ENCODE results near the gene LGALS4.
"Not testable (repeated sequence)": the region's sequence is repeated elsewhere in the genome, so short reads cannot be mapped to it uniquely, and the experiment has no call there.

The LGALS4 gene

GRCh38 chr19:38793671-38794070 lies 19.1 kb downstream of the LGALS4 start:
- no peak for DNase-seq

- DNase-seq, result peak; percentile 46
Observed at GRCh38 chr19:38793177-38793576, 19.6 kb downstream of the LGALS4 start.

GRCh38 chr19:38792250-38793111 lies 20.3 kb downstream of the LGALS4 start:
- peak; percentile 8 for DNase-seq

GRCh38 chr19:38791451-38792064 lies 21.2 kb downstream of the LGALS4 start:
- DNase-seq, result not testable (repeated sequence)

- DNase-seq, result not testable (repeated sequence)
Observed at GRCh38 chr19:38790507-38791403, 22.0 kb downstream of the LGALS4 start.

GRCh38 chr19:38788478-38789243 lies 24.1 kb downstream of the LGALS4 start, which contains the start of gene LGALS7B:
Gene LGALS7B, plus strand, starts transcription at chr19:38789200. Its CDS starts 27 bp downstream, at chr19:38789227.
- no peak for DNase-seq

GRCh38 chr19:38786572-38787265 lies 26.0 kb downstream of the LGALS4 start:
- DNase-seq, result no peak

GRCh38 chr19:38786061-38786460 lies 26.7 kb downstream of the LGALS4 start:
- DNase-seq, result not testable (repeated sequence)

GRCh38 chr19:38785187-38785699 lies 27.5 kb downstream of the LGALS4 start:
- DNase-seq, result no peak

- no peak for DNase-seq
Observed at GRCh38 chr19:38784224-38784623, 28.5 kb downstream of the LGALS4 start.

- not testable (repeated sequence) for DNase-seq
Observed at GRCh38 chr19:38782212-38782611, 30.5 kb downstream of the LGALS4 start.

GRCh38 chr19:38781058-38781457 lies 31.7 kb downstream of the LGALS4 start:
- DNase-seq, result no peak

GRCh38 chr19:38780443-38780842 lies 32.3 kb downstream of the LGALS4 start:
- no peak for DNase-seq

GRCh38 chr19:38778733-38779132 lies 34.0 kb downstream of the LGALS4 start:
- DNase-seq, result no peak

GRCh38 chr19:38774181-38774950 lies 38.4 kb downstream of the LGALS4 start:
- no peak for DNase-seq

GRCh38 chr19:38773469-38774177 lies 39.1 kb downstream of the LGALS4 start, which contains the start of gene LGALS7:
Gene LGALS7, minus strand, starts transcription at chr19:38773517. Its CDS starts 25 bp downstream, at chr19:38773492.
- DNase-seq, result no peak

- DNase-seq, result not testable (repeated sequence)
Observed at GRCh38 chr19:38771569-38771968, 41.2 kb downstream of the LGALS4 start.

GRCh38 chr19:38770949-38771275 lies 41.8 kb downstream of the LGALS4 start:
- not testable (repeated sequence) for DNase-seq

GRCh38 chr19:38770228-38770948 lies 42.4 kb downstream of the LGALS4 start:
- not testable (repeated sequence) for DNase-seq
